ENCODE results near the gene PGBD5. TPM values are rescaled to one million over a fixed set of nuclear protein-coding genes. Genes with fewer than 3 reads are reported as not detected.
"Not testable (repeated sequence)": the region's sequence is repeated elsewhere in the genome, so short reads cannot be mapped to it uniquely, and the experiment has no call there.

PGBD5 gene
- total RNA-seq, 2 experiments from 2014 or later = not detected

GRCh38 chr1:230422221-230422981 is 3.7 kb downstream of the PGBD5 start:
- CTCF ChIA-PET = interaction anchor here (0.5 kb wide), 1 partner anchor 221 kb away, joined by 5 read pairs; no protein-coding TSS in a partner anchor
- no peaks in the 10 kb centered on the region for H3K36me3 Mint-ChIP-seq (ENCODE audit: low read depth)
- intact Hi-C loops (cut with micrococcal nuclease) = no loop called here
- peaks cover 2% of the 10 kb centered on the region for H3K9me3 Mint-ChIP-seq
- peaks cover 11% of the 10 kb centered on the region for H3K4me1 Mint-ChIP-seq (ENCODE audit: low read depth)
- H3K27ac Mint-ChIP-seq = no peak overlapping the region
- no peak for DNase-seq
- no peak overlapping the region for H3K4me3 Mint-ChIP-seq
- peaks cover 67% of the 10 kb centered on the region for H3K27me3 Mint-ChIP-seq (ENCODE audit: low read depth)

- Mint-ChIP-seq H3K27me3 (ENCODE audit: low read depth) (peaks cover 65% of the 10 kb centered on the region), H3K9me3 (peaks cover 2% of the 10 kb centered on the region), H3K4me3 (no peak overlapping the region), H3K27ac (no peak overlapping the region), H3K4me1 (ENCODE audit: low read depth) (peaks cover 6% of the 10 kb centered on the region), H3K36me3 (ENCODE audit: low read depth) (no peaks in the 10 kb centered on the region)
- CTCF ChIA-PET = no interaction called here
- no peak for DNase-seq
- intact Hi-C loops (cut with micrococcal nuclease) = no loop called here
Measured at GRCh38 chr1:230421481-230421880, 4.7 kb downstream of the PGBD5 start.

GRCh38 chr1:230420372-230420771 is 5.8 kb downstream of the PGBD5 start:
- H3K27ac Mint-ChIP-seq; DNase-seq; H3K4me3 Mint-ChIP-seq; H3K9me3 Mint-ChIP-seq; CTCF ChIA-PET; intact Hi-C loops (cut with micrococcal nuclease); H3K36me3 Mint-ChIP-seq (ENCODE audit: low read depth); H3K4me1 Mint-ChIP-seq (ENCODE audit: low read depth): not testable (repeated sequence)
- peaks cover 68% of the 10 kb centered on the region for H3K27me3 Mint-ChIP-seq (ENCODE audit: low read depth)

- Mint-ChIP-seq H3K4me1 (ENCODE audit: low read depth) (no peaks in the 10 kb centered on the region), H3K36me3 (ENCODE audit: low read depth) (no peaks in the 10 kb centered on the region), H3K4me3 (no peak overlapping the region), H3K27ac (no peak overlapping the region), H3K27me3 (ENCODE audit: low read depth) (peaks cover 45% of the 10 kb centered on the region), H3K9me3 (peaks cover 2% of the 10 kb centered on the region)
- CTCF ChIA-PET = no interaction called here
- intact Hi-C loops (cut with micrococcal nuclease) = no loop called here
- no peak for DNase-seq
Measured at GRCh38 chr1:230416430-230416829, 9.7 kb downstream of the PGBD5 start.

GRCh38 chr1:230415405-230416132 is 10.6 kb downstream of the PGBD5 start:
- Mint-ChIP-seq H3K27me3 (ENCODE audit: low read depth) (peaks cover 39% of the 10 kb centered on the region), H3K27ac (no peak overlapping the region)

GRCh38 chr1:230414694-230415093 is 11.4 kb downstream of the PGBD5 start:
- Mint-ChIP-seq H3K4me1 (ENCODE audit: low read depth) (no peaks in the 10 kb centered on the region), H3K4me3 (no peak overlapping the region), H3K9me3 (no peaks in the 10 kb centered on the region), H3K27ac (no peak overlapping the region), H3K27me3 (ENCODE audit: low read depth) (peaks cover 32% of the 10 kb centered on the region), H3K36me3 (ENCODE audit: low read depth) (no peaks in the 10 kb centered on the region)
- intact Hi-C loops (cut with micrococcal nuclease) = no loop called here
- CTCF ChIA-PET = no interaction called here
- DNase-seq = no peak

More at GRCh38 chr1:230415405-230416132, 10.6 kb downstream of the PGBD5 start:
- no peak for DNase-seq
- H3K4me3 Mint-ChIP-seq = no peak overlapping the region
- no peaks in the 10 kb centered on the region for H3K36me3 Mint-ChIP-seq (ENCODE audit: low read depth)
- H3K9me3 Mint-ChIP-seq = peaks cover 2% of the 10 kb centered on the region
- intact Hi-C loops (cut with micrococcal nuclease) = no loop called here
- CTCF ChIA-PET = no interaction called here
- no peaks in the 10 kb centered on the region for H3K4me1 Mint-ChIP-seq (ENCODE audit: low read depth)

- H3K27me3 Mint-ChIP-seq (ENCODE audit: low read depth) = peaks cover 31% of the 10 kb centered on the region
- CTCF ChIA-PET = no interaction called here
Measured at GRCh38 chr1:230414102-230414501, 12.0 kb downstream of the PGBD5 start.

GRCh38 chr1:230413061-230413460 is 13.1 kb downstream of the PGBD5 start:
- intact Hi-C loops (cut with micrococcal nuclease) = no loop called here
- Mint-ChIP-seq H3K36me3 (ENCODE audit: low read depth) (no peaks in the 10 kb centered on the region), H3K9me3 (no peaks in the 10 kb centered on the region), H3K27ac (no peak overlapping the region), H3K4me3 (no peak overlapping the region), H3K4me1 (ENCODE audit: low read depth) (no peaks in the 10 kb centered on the region), H3K27me3 (ENCODE audit: low read depth) (peaks cover 26% of the 10 kb centered on the region)
- no peak for DNase-seq
- CTCF ChIA-PET = no interaction called here

More at GRCh38 chr1:230414102-230414501, 12.0 kb downstream of the PGBD5 start:
- H3K36me3 Mint-ChIP-seq (ENCODE audit: low read depth) = no peaks in the 10 kb centered on the region
- no peak for DNase-seq
- no peaks in the 10 kb centered on the region for H3K4me1 Mint-ChIP-seq (ENCODE audit: low read depth)
- H3K9me3 Mint-ChIP-seq = no peaks in the 10 kb centered on the region
- intact Hi-C loops (cut with micrococcal nuclease) = no loop called here
- no peak overlapping the region for H3K27ac Mint-ChIP-seq
- H3K4me3 Mint-ChIP-seq = no peak overlapping the region

GRCh38 chr1:230408971-230409370 is 17.2 kb downstream of the PGBD5 start:
- CTCF ChIA-PET = no interaction called here
- Mint-ChIP-seq H3K27ac (no peak overlapping the region), H3K27me3 (ENCODE audit: low read depth) (peaks cover 15% of the 10 kb centered on the region), H3K36me3 (ENCODE audit: low read depth) (no peaks in the 10 kb centered on the region), H3K4me1 (ENCODE audit: low read depth) (no peaks in the 10 kb centered on the region), H3K9me3 (no peaks in the 10 kb centered on the region), H3K4me3 (no peak overlapping the region)
- intact Hi-C loops (cut with micrococcal nuclease) = no loop called here
- no peak for DNase-seq

- no peak for DNase-seq
- Mint-ChIP-seq H3K4me1 (ENCODE audit: low read depth) (no peaks in the 10 kb centered on the region), H3K27ac (no peak overlapping the region), H3K4me3 (no peak overlapping the region), H3K36me3 (ENCODE audit: low read depth) (no peaks in the 10 kb centered on the region), H3K27me3 (ENCODE audit: low read depth) (peaks cover 11% of the 10 kb centered on the region), H3K9me3 (no peaks in the 10 kb centered on the region)
- CTCF ChIA-PET = no interaction called here
- intact Hi-C loops (cut with micrococcal nuclease) = no loop called here
Measured at GRCh38 chr1:230407351-230407750, 18.8 kb downstream of the PGBD5 start.

- H3K4me3 Mint-ChIP-seq; DNase-seq; H3K36me3 Mint-ChIP-seq (ENCODE audit: low read depth); H3K4me1 Mint-ChIP-seq (ENCODE audit: low read depth); intact Hi-C loops (cut with micrococcal nuclease); H3K9me3 Mint-ChIP-seq; H3K27ac Mint-ChIP-seq; CTCF ChIA-PET: not testable (repeated sequence)
- H3K27me3 Mint-ChIP-seq (ENCODE audit: low read depth) = peaks cover 11% of the 10 kb centered on the region
Measured at GRCh38 chr1:230406727-230407126, 19.4 kb downstream of the PGBD5 start.

- no peaks in the 10 kb centered on the region for H3K9me3 Mint-ChIP-seq
- peaks cover 23% of the 10 kb centered on the region for H3K27me3 Mint-ChIP-seq (ENCODE audit: low read depth)
- H3K4me3 Mint-ChIP-seq = no peak overlapping the region
- H3K36me3 Mint-ChIP-seq (ENCODE audit: low read depth) = no peaks in the 10 kb centered on the region
- DNase-seq = no peak
- H3K4me1 Mint-ChIP-seq (ENCODE audit: low read depth) = no peaks in the 10 kb centered on the region
- CTCF ChIA-PET = no interaction called here
- no peak overlapping the region for H3K27ac Mint-ChIP-seq
- intact Hi-C loops (cut with micrococcal nuclease) = no loop called here
Measured at GRCh38 chr1:230403442-230403841, 22.7 kb downstream of the PGBD5 start.

GRCh38 chr1:230401763-230402294 is 24.3 kb downstream of the PGBD5 start:
- no peak for DNase-seq
- Mint-ChIP-seq H3K4me1 (ENCODE audit: low read depth) (no peaks in the 10 kb centered on the region), H3K4me3 (no peak overlapping the region), H3K27ac (no peak overlapping the region), H3K36me3 (ENCODE audit: low read depth) (no peaks in the 10 kb centered on the region), H3K9me3 (no peaks in the 10 kb centered on the region), H3K27me3 (ENCODE audit: low read depth) (peaks cover 25% of the 10 kb centered on the region)
- CTCF ChIA-PET = no interaction called here
- intact Hi-C loops (cut with micrococcal nuclease) = no loop called here

Data from activated naive CD4-positive, alpha-beta T cell treated with anti-CD3 and anti-CD28 coated beads for 36 hours (primary cell).